ENCODE data around the gene SREBF2. TPM values are rescaled to one million over a fixed set of nuclear protein-coding genes. Genes with fewer than 3 reads are reported as not detected.

The SREBF2 gene
- total and polyA plus RNA-seq, 4 donors, result 68.1 to 155 (median 75.9) TPM

- no peaks in the 10 kb centered on the region for H3K9me3 ChIP-seq (ENCODE audit: control insufficient read depth in 4 of 4, insufficient read depth in 3 of 4, low read length in 3 of 4)
- H3K27ac ChIP-seq (ENCODE audit: low read depth in 1 of 2, low read length in 1 of 2), result no peak overlapping the region
- no peaks in the 10 kb centered on the region for H3K27me3 ChIP-seq (ENCODE audit: control insufficient read depth in 3 of 3, insufficient read depth in 3 of 3, low read length in 2 of 3)
- DNase-seq (no peak), ATAC-seq (ENCODE audit: insufficient read depth, low FRiP score) (no peak)
- H3K4me3 ChIP-seq, result no peak overlapping the region
- H3K36me3 ChIP-seq (ENCODE audit: control insufficient read depth in 4 of 4, insufficient read depth in 4 of 4, low read length in 4 of 4), result peaks cover 30 to 52% (median 33%) of the 10 kb centered on the region in 4 donors
- TF ChIP-seq, protein P1, sequence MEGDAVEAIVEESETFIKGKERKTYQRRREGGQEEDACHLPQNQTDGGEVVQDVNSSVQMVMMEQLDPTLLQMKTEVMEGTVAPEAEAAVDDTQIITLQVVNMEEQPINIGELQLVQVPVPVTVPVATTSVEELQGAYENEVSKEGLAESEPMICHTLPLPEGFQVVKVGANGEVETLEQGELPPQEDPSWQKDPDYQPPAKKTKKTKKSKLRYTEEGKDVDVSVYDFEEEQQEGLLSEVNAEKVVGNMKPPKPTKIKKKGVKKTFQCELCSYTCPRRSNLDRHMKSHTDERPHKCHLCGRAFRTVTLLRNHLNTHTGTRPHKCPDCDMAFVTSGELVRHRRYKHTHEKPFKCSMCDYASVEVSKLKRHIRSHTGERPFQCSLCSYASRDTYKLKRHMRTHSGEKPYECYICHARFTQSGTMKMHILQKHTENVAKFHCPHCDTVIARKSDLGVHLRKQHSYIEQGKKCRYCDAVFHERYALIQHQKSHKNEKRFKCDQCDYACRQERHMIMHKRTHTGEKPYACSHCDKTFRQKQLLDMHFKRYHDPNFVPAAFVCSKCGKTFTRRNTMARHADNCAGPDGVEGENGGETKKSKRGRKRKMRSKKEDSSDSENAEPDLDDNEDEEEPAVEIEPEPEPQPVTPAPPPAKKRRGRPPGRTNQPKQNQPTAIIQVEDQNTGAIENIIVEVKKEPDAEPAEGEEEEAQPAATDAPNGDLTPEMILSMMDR (IDR thresholded peaks at IDR 0.05; ENCODE audit: control extremely low read depth, extremely low read depth), result no peak
- WGBS, 2 donors, result 93 to 97% methylated on average over 10 of the region's 10 CpGs
- no peak overlapping the region for H3K9ac ChIP-seq (ENCODE audit: insufficient read depth in 1 of 2, low read length in 2 of 2)
- no peaks in the 10 kb centered on the region for H3K4me1 ChIP-seq (ENCODE audit: control insufficient read depth in 5 of 5, insufficient read depth in 5 of 5, low read length in 5 of 5)
Measured at GRCh38 chr22:41875531-41876270, 42.8 kb downstream of the SREBF2 start.

- WGBS, 2 donors, result 96 to 98% methylated on average over 3 of the region's 3 CpGs
- H3K36me3 ChIP-seq (ENCODE audit: control insufficient read depth in 4 of 4, insufficient read depth in 4 of 4, low read length in 4 of 4), result peaks cover 29 to 50% (median 35%) of the 10 kb centered on the region in 4 donors
Measured at GRCh38 chr22:41876275-41876674, 43.4 kb downstream of the SREBF2 start.

DNA sequence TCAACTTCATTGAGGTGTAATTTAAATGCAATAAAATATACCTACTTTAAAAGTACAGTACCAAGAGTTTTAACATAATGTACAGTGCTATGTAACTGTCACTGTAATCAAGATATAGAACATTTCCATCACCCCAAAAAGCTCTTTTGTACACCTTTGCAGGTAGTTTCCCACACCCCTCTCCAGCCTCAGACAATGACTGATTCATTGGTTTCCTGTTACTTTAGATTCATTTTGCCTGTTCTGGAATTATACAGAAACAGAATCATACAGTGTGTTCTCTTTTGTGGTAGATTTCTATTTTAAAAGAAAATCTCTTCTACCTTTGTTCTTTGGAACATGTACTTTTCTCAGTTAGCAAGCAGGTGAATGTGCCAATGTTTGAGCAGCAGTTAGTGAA lies 43.8 kb downstream of the SREBF2 start:
- peaks cover 30 to 54% (median 38%) of the 10 kb centered on the region in 4 donors for H3K36me3 ChIP-seq (ENCODE audit: control insufficient read depth in 4 of 4, insufficient read depth in 4 of 4, low read length in 4 of 4)

More at GRCh38 chr22:41876275-41876674, 43.4 kb downstream of the SREBF2 start:
- no peak overlapping the region for H3K4me3 ChIP-seq
- ATAC-seq (ENCODE audit: insufficient read depth, low FRiP score) (no peak), DNase-seq (no peak)
- no peak overlapping the region for H3K27ac ChIP-seq (ENCODE audit: low read depth in 1 of 2, low read length in 1 of 2)
- H3K9me3 ChIP-seq (ENCODE audit: control insufficient read depth in 4 of 4, insufficient read depth in 3 of 4, low read length in 3 of 4), result no peaks in the 10 kb centered on the region
- no peaks in the 10 kb centered on the region for H3K4me1 ChIP-seq (ENCODE audit: control insufficient read depth in 5 of 5, insufficient read depth in 5 of 5, low read length in 5 of 5)
- H3K27me3 ChIP-seq (ENCODE audit: control insufficient read depth in 3 of 3, insufficient read depth in 3 of 3, low read length in 2 of 3), result no peaks in the 10 kb centered on the region
- TF ChIP-seq, protein P1 (IDR thresholded peaks at IDR 0.05; ENCODE audit: control extremely low read depth, extremely low read depth), result no peak
- no peak overlapping the region for H3K9ac ChIP-seq (ENCODE audit: insufficient read depth in 1 of 2, low read length in 2 of 2)

More for the DNA sequence above, 43.8 kb downstream of the SREBF2 start:
- no peak overlapping the region for H3K9ac ChIP-seq (ENCODE audit: insufficient read depth in 1 of 2, low read length in 2 of 2)
- no peak for ATAC-seq (ENCODE audit: insufficient read depth, low FRiP score)
- DNase-seq, result no peak
- no peaks in the 10 kb centered on the region for H3K4me1 ChIP-seq (ENCODE audit: control insufficient read depth in 5 of 5, insufficient read depth in 5 of 5, low read length in 5 of 5)
- H3K27me3 ChIP-seq (ENCODE audit: control insufficient read depth in 3 of 3, insufficient read depth in 3 of 3, low read length in 2 of 3), result no peaks in the 10 kb centered on the region
- H3K27ac ChIP-seq (ENCODE audit: low read depth in 1 of 2, low read length in 1 of 2), result no peak overlapping the region
- TF ChIP-seq, protein P1 (IDR thresholded peaks at IDR 0.05; ENCODE audit: control extremely low read depth, extremely low read depth), result no peak
- H3K9me3 ChIP-seq (ENCODE audit: control insufficient read depth in 4 of 4, insufficient read depth in 3 of 4, low read length in 3 of 4), result no peaks in the 10 kb centered on the region
- H3K4me3 ChIP-seq, result no peak overlapping the region
